ACHN (cell line): ENCODE results near the gene UNC119B.

Experiments used
- DNase-seq: peaks from one replicate; pipeline ENCODE4 v3.0.0-alpha.2; 2015
- in situ Hi-C: cut with HindIII; loops from 2 replicates; pipeline ENCODE4 v1.10.0; 2017; ENCODE audit warnings: low sequenced_read_pairs, low pct_ligation_motif_present, low pct_unique_long_range_greater_than_20kb

The UNC119B gene

DNA sequence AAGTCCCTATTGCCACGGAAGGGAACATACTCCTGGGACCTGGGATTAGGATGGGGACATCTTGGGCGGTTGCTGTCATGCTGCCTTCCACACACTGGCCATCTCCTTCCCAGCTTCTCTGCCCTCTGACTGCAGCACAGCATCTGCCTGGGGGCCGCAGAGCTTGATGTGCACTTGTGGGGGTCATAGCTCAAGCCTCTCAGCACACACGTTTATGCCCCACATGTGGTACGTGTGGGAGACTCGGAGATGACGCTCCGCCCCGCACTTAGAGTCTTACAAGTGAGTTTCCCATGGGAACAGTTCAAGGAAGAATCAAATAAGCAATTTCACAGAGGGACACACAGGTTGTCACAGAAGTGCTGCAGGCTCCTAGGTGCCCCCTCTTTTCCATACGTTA is 24.0 kb downstream of the UNC119B start:
- no peak for DNase-seq
- in situ Hi-C loops, result no loop called here

DNA sequence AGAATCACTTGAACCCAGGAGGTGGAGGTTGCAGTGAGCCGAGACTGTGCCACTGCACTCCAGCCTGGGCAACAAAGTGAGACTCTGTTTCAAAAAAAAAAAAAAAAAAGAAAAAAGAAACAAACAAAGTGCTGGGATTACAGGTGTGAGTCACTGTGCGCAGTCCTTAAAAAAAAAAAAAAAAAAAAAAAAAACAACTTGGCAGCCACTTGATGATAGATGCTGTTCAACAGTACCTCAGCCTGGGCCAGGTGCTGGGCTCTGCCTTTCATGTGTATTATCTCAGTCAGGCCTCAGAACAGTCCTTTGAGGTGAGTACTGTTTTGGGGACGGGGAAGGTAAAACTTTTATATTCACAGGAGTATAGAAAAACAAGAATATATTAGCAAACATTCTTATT is 24.9 kb downstream of the UNC119B start:
- in situ Hi-C loops, result no loop called here
- DNase-seq, result no peak

DNA sequence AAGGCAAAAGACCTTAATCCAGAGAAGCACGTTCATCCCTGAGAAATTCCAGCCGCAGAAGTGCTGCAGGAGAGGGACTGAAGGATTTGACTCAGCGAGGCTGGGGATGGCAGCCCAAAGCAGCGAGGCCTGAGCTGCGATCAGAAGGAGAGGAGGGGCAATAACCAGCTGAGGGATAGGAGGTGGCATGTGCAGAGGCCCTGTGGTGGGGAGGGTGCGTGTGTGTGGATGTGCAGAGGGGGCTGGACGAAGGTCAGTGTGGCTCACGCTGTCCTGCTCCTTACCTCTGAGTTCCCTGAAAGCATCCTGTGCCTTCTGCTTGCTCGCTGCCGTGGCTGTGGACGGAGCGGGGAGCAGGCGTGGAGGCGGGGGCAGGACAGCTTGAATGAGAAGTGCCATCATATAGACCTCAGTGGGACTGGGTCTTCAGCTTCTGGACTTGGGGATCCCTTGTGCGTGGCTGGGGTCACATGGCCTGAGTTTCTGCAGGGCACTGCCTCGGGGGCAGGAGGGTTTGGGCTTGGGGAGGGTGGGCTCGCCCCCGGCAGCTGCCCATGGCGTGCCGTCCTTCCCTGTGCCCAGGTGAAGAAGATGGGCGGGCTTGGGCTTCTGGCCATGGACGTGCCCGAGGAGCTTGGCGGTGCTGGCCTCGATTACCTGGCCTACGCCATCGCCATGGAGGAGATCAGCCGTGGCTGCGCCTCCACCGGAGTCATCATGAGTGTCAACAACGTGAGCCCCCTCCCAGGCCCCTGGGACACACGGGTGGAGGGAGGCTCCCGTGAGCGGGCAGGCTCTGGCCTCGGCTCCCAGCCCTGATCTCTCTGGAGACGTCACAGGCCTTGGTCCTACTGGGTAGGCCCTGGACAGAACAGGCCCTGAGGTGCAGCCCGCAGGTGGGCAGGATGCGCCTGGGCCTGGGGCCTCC is 26.4 kb downstream of the UNC119B start:
- in situ Hi-C loops, result no loop called here
- no peak for DNase-seq

DNA sequence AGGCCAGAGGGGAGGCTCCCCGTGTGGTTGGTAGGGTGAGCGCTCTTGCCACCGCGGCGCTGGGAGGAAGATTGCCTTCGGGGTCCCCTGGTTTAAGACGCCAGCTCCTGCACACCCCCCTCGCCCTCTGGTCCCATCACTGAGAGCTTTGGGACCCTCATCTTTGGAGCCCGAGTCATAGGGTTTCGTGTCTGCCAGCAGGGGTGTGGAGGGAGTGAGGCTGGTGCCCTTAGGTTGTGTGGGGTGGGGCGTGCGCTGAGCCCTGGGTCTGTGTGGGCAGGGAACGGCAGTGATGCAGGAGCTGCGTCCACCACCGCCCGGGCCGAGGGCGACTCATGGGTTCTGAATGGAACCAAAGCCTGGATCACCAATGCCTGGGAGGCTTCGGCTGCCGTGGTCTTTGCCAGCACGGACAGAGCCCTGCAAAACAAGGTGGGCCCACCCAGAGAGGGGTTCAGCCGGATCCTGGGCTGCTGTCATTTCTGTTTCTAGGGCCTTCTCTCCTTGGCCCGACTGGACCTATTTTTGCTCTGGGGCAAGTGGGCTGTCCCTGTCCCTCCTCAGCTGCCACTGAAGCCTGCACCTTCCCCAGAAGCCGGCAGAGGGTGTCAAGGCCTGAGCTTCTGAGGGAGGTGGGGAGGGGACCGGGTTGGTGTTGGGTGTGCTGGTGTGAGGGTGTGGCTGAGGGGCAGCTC is 27.4 kb downstream of the UNC119B start:
- no peak for DNase-seq
- in situ Hi-C loops, result no loop called here

DNA sequence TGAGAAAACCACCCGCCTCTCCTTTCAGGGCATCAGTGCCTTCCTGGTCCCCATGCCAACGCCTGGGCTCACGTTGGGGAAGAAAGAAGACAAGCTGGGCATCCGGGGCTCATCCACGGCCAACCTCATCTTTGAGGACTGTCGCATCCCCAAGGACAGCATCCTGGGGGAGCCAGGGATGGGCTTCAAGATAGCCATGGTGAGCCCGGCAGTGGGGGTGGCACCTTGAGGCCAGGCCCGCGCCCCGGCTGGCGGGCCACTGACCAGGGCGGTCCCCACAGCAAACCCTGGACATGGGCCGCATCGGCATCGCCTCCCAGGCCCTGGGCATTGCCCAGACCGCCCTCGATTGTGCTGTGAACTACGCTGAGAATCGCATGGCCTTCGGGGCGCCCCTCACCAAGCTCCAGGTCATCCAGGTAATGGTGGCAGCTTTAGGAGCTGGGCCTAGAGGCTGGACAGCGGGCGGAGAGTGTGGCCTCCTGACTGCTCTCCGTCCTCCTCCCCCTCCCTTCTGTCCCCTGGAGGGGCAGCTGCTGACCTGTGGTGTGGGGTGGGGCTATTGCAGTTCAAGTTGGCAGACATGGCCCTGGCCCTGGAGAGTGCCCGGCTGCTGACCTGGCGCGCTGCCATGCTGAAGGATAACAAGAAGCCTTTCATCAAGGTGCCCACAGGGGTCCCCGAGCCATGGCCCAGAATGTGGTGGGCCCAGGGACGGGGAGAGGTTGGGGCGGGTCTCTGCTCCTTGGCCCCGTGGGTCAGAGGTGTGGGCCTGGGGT is 28.2 kb downstream of the UNC119B start:
- in situ Hi-C loops, result no loop called here
- no peak for DNase-seq

DNA sequence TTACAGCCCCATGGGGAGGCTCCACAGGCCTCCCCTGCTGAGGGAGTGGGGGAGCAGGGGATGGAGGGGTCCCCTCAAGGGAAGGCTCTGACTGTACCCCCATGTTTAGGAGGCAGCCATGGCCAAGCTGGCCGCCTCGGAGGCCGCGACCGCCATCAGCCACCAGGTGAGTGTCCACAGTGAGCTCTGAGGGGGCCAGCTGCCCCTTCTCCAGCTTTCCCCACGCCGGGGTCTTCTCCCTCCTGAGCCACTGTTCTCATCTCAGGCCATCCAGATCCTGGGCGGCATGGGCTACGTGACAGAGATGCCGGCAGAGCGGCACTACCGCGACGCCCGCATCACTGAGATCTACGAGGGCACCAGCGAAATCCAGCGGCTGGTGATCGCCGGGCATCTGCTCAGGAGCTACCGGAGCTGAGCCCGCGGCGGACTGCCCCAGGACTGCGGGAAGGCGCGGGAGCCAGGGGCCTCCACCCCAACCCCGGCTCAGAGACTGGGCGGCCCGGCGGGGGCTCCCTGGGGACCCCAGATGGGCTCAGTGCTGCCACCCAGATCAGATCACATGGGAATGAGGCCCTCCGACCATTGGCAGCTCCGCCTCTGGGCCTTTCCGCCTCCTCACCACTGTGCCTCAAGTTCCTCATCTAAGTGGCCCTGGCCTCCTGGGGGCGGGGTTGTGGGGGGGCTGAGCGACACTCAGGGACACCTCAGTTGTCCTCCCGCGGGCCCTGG is 28.9 kb downstream of the UNC119B start:
- in situ Hi-C loops, result no loop called here
- DNase-seq, result no peak

DNA sequence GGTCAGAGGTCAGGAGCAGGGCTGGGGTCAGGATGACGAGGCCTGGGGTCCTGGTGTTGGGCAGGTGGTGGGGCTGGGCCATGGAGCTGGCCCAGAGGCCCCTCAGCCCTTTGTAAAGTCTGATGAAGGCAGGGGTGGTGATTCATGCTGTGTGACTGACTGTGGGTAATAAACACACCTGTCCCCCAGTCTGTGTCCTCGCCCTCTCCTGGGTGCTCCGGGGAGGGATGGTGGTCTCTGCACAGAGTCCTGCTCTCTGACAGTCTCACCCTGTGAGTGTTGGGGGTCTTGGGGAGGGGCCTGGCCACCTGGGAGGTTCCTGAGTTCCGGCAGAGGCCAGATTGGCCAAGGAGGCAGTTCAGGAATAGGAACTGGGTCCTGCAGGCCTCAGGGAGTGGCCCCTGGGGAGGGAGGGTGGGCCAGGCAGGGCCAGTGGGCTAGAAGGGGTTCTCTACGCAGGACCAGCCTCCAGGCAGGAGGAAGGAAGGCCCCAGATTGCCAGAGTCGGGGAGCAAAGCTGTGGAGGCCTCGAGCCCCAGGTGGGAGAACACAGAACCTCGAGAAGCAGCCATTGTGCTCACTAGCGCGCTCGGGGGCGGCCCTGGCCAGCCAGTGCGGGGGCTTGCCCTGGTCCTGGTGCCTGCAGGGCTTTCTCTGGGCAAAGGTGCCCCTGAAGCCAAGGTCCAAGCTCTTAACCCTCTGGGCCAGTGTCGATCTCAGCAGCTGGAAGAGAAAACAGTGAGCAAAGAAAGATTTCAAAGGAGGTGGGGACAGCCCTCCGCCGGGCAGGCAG is 29.8 kb downstream of the UNC119B start:
- in situ Hi-C loops, result no loop called here
- no peak for DNase-seq

DNA sequence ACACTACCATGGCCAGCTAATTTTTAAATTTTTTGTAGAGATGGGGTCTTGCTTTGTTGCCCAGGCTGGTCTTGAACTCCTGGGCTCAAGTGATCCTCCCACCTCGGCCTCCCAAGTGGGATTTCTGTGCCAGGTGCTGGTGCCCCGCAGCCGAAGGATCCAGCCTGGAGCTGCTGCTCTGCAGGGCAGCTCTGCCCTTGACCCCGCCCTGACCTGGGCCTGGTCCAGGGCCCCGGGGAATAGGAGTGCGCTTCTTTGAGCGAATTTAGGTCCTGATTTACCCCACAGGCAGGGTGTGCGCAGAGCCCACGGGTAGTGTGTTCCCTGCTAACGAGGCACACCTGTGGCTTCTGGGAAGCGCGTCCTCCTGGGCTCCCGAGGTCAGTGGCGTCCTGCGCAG is 30.6 kb downstream of the UNC119B start:
- in situ Hi-C loops, result no loop called here
- no peak for DNase-seq

DNA sequence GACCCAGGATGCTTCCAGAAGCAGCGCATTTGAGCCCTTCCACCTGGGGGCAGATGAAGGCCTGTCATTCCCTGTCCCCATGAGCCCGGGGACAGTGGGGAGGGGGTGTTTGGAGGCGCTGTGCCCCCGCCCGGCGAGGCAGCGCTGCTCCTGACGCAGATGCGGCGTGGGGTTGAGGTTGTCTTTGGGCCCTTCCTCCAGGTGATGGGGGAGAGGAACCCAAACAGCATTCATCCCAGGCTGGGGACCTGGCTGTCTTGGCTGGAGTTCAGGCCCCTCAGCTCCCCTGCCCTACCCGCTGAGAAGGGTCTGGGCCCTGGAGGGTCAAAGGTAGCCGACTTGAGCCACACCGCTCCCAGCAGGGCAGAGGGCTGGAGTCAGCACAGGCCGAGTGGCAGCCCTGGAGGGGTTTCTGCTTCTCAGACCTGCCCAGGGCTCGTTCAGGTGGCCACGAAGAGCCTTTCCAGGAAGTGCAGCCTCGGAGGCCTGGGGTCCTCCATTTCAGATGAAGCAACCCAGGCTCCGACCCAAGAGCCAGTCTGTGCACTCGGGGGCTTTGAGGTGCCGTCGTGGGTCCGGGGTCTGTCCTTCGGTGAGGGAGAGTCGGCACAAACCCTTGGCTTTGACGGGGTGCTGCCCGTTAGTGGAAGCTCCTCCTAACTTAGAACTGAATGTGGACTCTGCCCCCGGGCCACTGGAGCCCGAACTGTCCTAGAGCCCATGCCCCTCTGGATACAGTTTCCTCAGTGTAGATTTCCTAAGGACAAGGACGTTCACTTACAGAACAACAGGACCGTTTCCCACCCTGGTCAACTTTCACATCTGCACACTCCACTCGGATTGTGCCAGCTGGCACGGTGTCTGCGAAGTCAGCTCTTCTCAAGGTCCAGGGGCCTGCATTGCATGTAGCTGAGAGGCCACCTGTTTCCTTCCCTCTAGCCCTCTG is 31.5 kb downstream of the UNC119B start:
- in situ Hi-C loops, result no loop called here
- DNase-seq, result no peak

DNA sequence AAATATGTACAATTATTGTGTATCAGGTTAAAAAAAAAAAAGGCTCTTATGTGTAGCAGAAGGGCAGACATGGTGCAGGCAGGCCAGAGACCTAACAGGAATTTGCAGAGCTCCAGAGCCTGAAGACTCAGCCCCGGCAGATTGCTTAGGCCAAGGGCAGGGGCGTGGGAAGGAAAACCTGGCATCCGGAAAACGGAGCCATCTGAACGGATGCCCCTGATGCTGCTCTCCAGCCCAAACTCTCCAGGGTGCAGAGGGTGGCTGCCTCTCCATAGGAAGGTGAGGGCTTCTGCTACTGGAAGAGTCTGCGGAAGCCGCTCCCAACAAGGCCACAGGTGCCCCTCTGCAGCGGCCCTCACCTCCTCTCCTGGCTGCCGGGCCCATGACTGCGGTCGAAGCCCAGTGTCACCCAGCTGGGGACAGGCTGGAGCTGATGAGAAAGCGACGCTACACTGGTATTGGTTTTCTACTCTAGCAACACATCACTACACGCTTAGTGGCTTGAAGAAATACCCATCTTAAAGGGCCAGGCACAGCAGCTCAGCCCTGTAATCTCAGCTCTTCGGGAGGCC is 34.8 kb downstream of the UNC119B start:
- DNase-seq, result no peak
- in situ Hi-C loops, result no loop called here

DNA sequence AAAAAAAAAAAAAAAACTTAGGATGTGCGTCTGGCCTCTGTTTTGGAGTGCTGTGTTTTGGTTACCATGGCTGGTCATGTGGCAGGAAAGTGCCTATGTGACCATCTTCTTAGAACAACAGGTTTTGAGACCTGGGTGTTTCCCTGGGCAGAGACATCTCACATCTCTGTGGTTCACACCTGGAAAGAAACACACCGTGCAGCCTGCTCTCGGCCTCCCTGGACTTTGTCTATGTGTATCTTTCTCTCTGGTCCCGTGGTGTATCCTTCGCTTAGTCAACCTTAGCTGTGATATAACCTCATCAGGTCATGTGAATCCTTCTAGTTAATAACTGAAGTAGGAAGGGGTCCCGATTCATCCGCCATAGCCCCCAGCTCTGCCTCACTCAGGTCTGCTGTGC is 38.0 kb downstream of the UNC119B start:
- DNase-seq, result no peak
- in situ Hi-C loops, result no loop called here

DNA sequence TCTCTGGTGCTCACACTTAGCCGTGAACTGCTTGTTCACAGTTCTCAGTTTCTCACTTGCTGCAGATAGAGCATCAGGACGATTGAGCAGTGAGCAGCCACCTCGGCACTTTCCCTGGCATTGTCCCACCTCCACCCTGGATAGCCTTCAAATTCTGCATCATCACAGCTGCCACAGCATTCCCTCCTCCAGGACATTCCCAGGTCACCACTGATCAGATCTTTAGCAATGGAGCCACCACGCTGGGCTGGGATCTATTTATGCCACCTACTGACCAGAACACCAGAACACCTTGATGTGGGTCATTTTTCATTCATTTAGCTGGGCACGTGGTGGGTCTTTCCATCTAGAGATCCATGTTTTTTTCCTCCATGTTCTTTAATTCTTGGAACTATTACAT is 39.0 kb downstream of the UNC119B start:
- in situ Hi-C loops, result no loop called here
- DNase-seq, result no peak

DNA sequence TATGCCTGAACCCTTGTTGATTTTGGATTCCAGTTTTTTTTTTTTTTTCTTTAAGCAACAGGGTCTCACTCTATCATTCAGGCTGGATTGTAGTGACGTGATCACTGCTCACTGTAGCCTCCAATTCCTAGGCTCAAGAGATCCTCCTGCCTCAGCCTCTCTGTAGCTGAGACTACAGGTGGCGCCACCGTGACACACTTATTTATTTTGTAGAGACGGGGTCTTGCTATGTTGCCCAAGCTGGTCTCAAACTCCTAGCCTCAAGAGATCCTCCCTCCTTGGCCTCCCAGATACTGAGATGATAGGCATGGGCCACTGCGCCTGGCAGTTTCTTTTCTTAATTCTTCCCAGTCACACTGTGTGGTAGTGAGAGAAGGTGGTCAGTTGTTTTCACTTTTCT is 40.5 kb downstream of the UNC119B start:
- DNase-seq, result no peak
- in situ Hi-C loops, result no loop called here

DNA sequence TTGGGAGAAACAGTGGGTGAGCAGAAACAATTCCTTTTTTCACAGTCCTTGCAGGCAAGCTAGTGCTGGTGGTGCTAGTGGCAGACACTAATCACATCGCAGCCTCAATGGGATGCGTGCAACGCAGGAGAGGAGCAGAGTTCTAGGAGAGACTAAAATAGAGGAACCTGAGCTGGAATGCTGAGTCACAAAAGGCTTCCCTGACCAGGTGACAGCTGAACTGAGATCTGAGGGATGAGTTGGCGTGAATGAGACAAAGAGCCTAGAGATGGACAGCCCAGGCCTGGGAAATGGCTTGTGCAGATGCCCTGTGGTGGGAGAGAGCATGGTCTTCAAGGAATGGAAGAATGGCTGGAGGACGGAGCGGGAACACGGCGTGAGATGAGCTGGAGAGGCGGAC is 41.1 kb downstream of the UNC119B start:
- no peak for DNase-seq
- in situ Hi-C loops, result no loop called here

DNA sequence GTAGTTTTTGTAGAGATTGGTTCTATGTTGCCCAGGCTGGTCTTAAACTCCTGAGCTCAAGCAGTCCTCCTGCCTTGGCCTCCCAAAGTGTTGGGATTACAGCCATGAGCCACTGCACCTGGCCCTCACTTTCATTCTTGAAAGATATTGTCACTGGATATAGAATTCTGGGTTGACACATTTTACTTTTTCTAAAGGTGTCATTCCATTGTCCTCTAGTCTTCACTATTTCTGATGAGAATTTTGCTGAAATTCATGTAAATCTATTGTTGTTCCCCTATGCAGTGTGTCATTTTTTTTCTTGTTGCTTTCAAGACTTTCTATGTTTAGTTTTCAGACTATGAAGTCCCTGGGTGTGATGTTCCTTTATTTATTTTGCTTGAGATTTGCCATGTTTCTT is 44.5 kb downstream of the UNC119B start:
- in situ Hi-C loops, result no loop called here
- no peak for DNase-seq

DNA sequence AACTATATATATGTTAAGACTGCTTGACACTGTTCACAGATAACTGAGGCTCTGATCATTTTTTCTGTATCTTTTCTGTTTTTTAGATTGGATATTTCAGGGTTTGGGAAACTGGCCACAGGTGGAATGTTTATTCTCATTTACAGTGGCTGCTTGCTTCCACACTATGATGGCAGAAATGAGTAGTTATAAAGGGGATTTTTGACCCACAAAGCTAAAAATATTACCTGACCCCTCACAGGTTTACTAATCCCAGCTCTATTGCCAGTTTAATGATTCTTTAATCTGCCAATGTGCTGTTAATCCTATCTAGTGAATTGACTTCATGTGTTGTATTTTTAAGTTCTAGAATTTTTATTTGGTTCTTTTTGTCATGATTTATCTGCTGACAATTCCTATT is 45.0 kb downstream of the UNC119B start:
- DNase-seq, result no peak
- in situ Hi-C loops, result no loop called here
